DMS53 treated with DMSO at 0.1 percent for 48 hours (cell line): ENCODE measurements around the gene HRC.
"Not testable (repeated sequence)": the region's sequence is repeated elsewhere in the genome, so short reads cannot be mapped to it uniquely, and the experiment has no call there.

Experiments
- DNase-seq: peaks from one replicate; lab custom pipeline; 2025; ENCODE audit not compliant: unreplicated experiment; lab: John Stamatoyannopoulos, UW

The HRC gene

GRCh38 chr19:49136771-49137171 is 18.4 kb downstream of the HRC start:
- no peak for DNase-seq

GRCh38 chr19:49135686-49136085 is 19.5 kb downstream of the HRC start:
- DNase-seq, result no peak

- no peak for DNase-seq
These were observed 21.4 kb downstream of the HRC start for GRCh38 chr19:49133621-49134454.

DNA sequence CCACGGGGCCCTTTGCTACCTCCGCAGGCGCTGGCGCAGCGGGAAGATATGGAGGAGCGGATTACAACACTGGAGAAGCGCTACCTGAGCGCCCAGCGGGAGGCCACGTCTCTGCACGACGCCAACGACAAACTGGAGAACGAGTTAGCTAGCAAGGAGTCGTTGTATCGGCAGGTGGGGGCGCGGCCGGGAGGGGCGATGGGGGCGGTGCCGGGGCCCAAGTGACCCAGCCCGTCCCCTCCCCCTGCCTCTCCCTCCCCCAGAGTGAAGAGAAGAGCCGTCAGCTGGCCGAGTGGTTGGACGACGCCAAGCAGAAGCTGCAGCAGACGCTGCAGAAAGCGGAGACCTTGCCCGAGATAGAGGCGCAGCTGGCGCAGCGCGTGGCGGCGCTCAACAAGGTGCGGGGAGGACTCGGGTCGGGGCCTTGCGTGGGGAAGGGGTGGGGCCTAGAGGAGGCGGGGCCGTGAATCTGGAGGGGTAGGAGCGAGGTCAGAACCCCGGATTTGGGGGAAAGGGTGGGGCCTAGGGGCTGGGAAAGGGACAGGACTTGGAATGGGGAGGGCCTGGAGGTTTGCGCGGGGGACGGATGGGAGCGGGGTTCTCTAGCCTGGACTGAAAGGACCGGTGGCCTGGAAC is 22.1 kb downstream of the HRC start:
- no peak for DNase-seq

GRCh38 chr19:49130325-49130724 is 24.9 kb downstream of the HRC start:
- no peak for DNase-seq

DNA sequence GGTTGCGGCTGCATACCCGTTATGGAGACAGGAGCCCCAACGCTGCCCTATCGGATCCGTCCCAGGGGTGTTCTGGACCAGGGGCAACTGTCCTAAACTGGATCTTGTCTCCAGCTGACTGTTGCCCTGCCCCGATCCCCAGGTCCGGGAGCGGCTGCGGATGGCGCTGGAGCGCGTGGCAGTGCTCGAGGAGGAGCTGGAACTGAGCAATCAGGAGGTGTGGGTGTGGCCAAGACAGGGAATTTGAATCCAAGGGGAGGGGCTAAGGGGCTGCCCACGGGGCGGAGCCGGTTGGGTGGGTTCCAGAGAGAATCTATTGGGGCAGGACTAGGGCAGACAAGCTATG is 26.0 kb downstream of the HRC start:
- no peak for DNase-seq

DNA sequence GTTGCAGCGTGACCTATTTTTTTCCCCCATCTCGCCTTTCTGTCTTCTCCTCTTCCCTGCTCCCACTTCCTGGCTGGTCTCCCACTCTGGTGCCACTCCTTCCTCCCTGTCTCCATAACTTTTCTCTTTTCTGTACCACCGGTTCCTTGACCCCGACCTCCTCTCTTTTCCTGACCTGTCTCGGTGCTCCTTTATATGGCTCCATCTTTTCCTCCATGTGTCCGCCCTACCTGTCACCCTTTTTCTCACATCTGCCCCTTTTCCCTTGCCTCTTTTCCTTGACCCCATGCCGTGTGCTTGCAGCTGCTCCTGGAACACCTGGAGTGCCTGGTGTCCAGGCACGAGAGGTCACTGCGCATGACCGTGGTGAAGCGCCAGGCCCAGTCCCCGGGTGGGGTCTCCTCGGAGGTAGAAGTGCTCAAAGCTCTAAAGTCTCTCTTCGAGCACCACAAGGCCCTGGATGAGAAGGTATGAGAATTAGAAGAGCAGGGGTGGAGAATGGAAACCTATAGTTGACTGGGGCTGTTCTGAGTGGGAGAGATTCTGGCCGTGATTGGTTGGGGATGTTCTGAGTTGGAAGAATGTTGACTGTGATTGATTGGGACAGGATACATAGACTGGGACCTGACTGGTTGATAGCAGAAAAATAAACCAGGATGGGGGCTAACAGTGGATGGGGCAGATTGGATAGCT is 26.5 kb downstream of the HRC start:
- no peak for DNase-seq

DNA sequence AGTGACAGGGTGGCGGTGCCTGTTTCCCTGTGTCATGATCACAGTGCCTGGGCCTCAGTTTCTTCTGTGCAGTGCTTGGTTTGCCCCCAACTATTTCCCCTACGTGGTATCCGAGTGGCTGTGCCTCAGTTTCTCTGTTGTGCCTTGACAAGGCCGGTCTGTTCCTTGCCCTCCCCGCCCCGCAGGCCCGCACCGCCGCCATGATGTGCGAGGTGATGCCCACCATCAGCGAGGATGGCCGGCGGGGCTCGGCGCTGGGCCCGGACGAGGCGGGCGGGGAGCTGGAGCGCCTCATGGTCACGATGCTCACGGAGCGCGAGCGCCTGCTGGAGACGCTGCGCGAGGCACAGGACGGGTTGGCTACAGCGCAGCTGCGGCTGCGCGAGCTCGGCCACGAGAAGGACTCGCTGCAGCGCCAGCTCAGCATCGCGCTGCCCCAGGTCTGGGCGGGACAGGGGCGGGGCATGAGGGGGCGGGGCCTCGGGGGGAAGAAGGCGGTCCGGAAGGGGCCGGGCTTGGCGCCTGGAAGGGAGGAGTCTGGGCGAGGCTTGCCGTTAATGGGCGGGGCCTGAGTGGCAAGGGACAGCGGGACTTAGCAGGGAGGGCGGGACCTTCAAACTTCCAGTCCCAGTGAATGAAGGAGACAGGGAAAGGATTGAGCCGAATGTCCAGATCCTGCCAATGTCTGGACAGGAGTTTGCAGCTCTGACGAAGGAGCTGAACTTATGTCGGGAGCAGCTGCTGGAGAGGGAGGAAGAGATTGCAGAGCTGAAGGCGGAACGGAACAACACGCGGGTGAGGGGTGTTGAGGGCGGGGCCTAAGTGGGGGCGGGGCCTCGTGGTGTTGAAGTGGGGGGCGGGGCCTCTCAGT is 27.3 kb downstream of the HRC start:
- DNase-seq, result peak; percentile 94

- DNase-seq, result not testable (repeated sequence)
These were observed 28.0 kb downstream of the HRC start for GRCh38 chr19:49127225-49127624.

DNA sequence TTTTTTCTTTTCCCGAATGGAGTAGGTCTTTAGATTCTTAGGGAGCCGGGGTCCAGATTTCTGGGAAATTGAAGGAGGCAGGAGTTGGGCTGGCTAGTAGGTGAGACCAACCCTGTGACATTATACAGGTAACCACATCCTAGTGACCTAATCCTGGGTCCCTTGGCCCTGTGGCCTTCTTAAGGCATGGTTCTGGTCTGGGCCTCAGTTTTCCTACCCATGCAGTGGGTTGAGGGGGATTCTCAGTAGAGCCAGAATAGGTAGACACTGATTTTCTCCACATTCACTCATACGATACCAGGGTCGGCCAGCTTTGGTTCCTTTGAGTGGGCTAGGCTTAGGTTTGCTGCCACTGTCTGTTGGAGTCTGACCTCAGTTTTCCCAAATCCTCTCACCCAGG is 28.6 kb downstream of the HRC start:
- no peak for DNase-seq

DNA sequence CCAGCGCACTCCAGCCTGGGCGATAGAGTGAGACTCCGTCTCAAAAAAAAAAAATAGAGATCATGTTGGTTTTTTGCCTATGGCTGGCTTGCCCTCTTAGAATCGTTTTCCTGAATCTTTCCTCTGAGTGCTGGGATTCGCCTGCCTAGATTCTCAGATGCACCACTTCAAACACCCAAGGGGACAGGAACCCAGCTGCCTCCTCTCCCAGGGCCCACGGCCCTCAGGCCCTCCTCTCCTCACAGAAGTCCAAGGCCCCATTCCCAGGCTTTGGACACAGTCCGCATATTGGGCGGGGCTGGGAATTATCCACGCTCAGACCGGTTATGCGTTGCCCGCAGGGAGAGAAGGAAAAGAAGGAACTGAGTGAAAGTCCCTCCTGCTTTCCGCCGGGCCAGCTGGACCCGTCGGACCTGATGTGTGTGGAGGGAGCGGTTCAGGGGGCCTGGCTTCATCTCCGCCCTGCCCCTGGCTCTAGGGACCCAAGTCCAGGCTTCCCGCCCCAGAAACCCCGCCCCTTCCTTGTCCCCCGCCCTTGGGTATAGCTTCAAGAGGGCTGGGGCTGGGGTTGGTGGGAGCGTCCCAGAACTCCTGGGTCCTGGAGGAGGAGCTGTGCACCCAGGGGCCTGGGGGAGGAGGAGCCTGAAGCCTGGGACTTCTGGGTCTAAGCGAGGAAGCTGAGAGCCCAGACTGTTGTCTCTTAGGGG is 30.0 kb downstream of the HRC start:
- DNase-seq, result no peak

DNA sequence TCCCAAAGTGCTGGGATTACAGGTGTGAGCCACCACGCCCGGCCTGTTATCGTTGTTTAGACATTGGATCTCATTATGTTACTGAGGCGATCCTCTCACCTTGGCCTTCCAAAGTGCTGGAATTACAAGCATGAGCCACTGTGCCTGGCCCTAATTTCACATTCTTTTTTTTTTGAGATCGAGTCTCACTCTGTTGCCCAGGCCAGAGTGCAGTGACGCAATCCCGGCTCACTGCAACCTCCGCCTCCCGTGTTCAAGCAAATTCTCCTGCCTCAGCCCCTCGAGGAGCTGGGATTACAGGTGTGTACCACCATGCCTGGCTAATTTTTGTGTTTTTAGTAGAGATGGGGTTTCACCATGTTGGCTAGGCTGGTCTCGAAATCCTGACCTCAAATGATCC is 31.9 kb downstream of the HRC start:
- not testable (repeated sequence) for DNase-seq

- DNase-seq, result not testable (repeated sequence)
These were observed 33.4 kb downstream of the HRC start for GRCh38 chr19:49121841-49122240.

DNA sequence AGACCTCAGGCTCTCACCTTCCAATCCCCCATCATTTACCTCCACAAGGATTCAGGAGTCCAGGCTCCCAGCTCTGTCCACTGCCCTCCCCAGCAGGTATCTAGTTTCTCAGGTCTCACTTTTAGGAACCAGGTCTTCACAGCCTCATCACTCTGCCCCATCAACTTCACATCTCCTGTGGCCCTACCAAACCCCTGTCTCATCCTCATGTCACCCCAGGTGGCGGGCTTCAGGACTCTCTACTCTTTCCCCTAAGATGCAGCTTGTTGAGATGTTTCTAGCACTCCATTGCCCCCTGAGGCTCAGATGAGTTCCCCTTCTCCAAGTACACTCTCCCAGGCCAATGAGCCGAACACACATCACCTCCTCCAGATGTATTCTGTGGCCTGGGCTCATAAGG is 34.3 kb downstream of the HRC start:
- DNase-seq, result no peak

DNA sequence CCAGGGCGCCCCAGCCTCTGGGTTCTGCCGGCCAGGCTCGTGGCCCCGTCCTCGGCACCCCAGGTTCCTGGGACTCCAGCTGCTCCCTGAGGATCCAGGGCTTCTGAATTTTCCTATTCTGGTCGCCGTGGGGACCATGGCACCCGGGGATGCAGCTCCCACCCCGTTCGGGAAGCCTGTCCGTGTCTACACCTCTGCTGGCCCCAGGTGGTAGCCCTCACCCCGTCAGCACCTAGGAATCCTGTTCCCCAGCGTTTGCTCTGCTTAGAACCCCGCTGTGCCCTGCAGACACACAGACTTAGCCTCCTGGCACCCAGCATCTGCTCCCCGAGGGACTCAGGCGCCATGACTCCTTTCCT is 34.9 kb downstream of the HRC start:
- no peak for DNase-seq

DNA sequence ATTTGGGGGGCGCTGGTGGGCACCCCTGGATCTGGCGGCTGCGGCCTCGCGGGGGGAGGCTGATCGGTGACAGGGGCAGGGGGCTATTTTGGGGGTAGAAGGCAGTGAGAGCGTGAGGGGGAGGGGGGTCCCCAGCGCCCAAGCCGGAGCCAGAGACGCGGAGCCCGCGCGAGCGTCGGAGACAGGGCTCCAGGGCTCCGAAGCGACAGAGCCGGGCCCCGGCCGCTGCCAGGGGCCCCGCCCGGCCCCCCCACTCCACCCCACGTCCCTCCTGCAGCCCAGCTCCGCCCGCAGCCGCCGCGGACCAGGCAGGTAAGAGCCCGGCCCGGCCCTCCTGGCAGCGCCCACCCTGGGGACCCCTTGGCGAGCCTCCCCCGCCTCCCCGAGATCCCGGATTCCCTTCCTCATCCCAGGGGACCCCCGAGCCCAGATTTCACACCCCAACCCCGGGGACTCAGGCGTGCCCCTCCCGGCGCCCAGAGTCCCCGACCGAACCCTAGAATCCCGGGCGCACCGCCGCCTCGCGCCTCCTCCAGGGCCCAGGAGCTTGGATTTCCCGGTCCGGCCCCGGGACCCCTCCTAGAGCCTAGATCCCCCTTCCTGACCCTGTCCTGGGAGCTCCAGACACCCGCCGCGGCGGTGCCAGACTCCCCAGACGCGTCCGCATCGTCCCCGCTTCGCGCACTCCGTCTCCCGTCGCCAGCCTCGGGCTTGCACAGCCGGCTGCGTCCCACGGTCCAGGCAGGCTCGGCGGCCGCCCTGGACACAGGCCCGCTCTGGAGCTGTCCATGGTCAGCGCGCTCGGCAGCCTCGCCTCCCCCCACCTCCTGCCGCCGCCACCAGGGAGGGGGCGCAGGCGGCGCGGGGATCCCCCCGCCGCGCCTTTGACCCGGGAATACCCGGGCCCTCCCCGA is 35.5 kb downstream of the HRC start, which contains the start of gene PPFIA3:
Gene PPFIA3 (plus strand): TSS at position 134 of the 914 bp plus-strand sequence. CDS start 8,330 bp downstream, outside the sequence.
- DNase-seq, result no peak

DNA sequence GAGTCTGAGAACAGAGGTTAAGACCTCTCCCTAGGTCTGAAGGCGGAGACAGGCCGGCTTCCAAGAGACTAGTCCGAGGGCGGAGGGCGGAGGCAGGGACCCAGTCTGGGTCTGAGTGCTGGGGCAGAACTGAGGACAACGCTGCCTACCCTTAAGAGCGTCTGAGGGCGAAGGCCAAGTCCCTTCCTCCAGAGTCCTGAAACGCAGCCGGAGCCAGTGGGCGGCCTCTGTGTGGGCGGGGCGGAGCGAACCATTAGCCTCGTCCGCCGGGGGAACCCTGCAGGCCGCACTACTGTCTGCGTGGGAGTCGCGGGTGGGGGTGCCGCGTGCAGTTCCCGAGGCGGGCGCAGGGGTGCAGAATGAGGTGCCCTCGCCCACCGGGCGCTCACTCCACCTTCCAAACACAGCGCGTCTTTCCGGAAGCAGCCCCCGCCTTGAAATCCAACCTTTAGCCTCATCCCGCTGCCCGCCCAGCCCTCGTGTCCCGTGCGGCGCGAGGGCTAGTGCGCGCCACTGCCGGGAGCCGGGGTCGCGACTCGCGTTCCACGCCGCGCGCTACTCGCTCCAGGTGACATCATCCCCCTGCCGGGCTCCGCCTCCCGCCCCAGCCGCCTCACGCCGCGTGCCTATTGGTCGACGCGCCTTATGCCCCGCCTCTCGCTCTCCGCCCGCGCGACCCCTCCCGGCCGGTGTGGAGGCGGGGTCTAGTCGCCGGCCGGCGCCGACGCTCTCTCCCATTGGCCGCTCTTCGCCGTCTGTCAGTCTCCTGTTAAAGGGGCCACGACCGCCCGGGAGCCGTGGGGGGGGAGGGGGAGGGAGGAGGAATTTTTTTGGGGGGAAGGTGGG is 36.4 kb downstream of the HRC start, which contains the start of gene C19orf73:
Gene C19orf73 (minus strand): TSS at position 579 of the 846 bp plus-strand sequence. CDS start 121 bp downstream, at position 458.
- DNase-seq, result peak; percentile 84
